ENCODE data around the gene DAB1. TPM values are rescaled to one million over a fixed set of nuclear protein-coding genes. Genes with fewer than 3 reads are reported as not detected.

Gene DAB1
- total and polyA plus RNA-seq, 2 of the 8 experiments (the other 6 are each of a cell fraction or from before 2014, with no cell fraction given), result 4.4 to 11.8 TPM

DNA sequence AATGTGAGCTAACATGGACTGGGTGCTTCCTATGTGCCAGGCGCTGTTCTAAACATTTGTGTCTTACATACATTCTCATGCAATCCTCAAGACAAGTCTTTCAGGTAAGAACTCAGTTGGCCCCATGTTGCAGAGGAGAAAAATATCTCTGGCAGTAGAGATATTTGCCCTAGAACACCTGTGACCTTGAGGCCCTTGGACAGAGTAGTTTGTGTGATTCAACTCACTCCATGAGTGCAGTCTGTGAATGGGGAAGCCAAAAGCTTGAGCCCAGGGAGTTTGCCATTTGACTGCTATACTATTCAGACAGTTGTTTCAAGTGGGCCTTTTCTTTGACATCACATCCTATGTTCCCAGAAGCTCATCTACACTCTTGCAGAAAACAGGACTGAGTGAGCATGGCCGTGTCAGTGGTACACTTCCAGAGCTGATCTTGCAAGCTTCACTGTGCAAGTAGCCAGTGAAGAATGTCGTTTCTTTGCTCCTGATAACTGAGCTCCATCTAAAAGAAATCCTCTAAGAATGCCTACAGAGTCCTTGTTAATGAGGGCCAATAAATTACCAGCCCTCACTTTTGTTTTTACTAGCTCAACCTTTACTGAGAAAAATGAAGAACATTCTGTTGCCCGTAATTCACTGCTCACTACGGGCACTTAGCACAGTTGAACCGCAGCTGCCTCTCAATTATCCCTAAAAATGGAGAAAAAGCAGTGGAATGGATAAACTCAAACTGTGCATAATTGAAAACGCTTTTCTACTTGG lies 359.3 kb downstream of the DAB1 start:
- no peak overlapping the region for H2AFZ ChIP-seq (ENCODE audit: low read length)
- ChIA-PET CTCF (ENCODE audit: partially characterized antibody) (interaction anchor here (0.9 to 4.2 kb wide), 6 partner anchors 8 to 244 kb away, joined by 3 to 16 read pairs (median 6); no protein-coding TSS in a partner anchor), POLR2A (ENCODE audit: partially characterized antibody) (no interaction called here)
- no peaks in the 10 kb centered on the region for H3K9me3 ChIP-seq (ENCODE audit: insufficient read depth in 2 of 2, low read depth in 1 of 2, low read length in 1 of 2)
- H2BK12ac ChIP-seq (ENCODE audit: low read depth, low read length), result no peak overlapping the region
- H3K56ac ChIP-seq (replicated peaks; ENCODE audit: insufficient read length, low read depth, low read length), result no peak overlapping the region
- no peaks in the 10 kb centered on the region for H3K79me2 ChIP-seq (ENCODE audit: control insufficient read depth in 1 of 2, insufficient read depth in 2 of 2, low read length in 2 of 2)
- DNase-seq (ENCODE audit: low read depth in 1 of 2, low spot score in 2 of 2) (no peak), FAIRE-seq (no peak)
- no peaks in the 10 kb centered on the region for H4K20me1 ChIP-seq (replicated peaks in 1 of 2; ENCODE audit: control insufficient read depth in 1 of 2, insufficient read depth in 2 of 2, low read length in 2 of 2)
- WGBS, 2 experiments (ENCODE audit: extremely low coverage in 1 of 2, insufficient coverage in 1 of 2, insufficient read length in 1 of 2, insufficient replicate concordance in 2 of 2, low coverage in 1 of 2, low lambda C conversion rate in 2 of 2, missing lambda C conversion rate in 1 of 2), result 90% methylated on average over 7 of the region's 7 CpGs; no CpG with 5 or more reads in 1 of the 2 experiments
- no peak overlapping the region for H3K14ac ChIP-seq (ENCODE audit: insufficient read length)
- peaks cover 0 to 3% (median 0%) of the 10 kb centered on the region in 4 experiments; a peak in 1 of 7 replicates for H3K4me1 ChIP-seq (replicated peaks in 1 of 4; ENCODE audit: control insufficient read depth in 3 of 4, insufficient read depth in 4 of 4, low read length in 3 of 4)
- H3K36me3 ChIP-seq (ENCODE audit: control insufficient read depth in 2 of 4, insufficient read depth in 4 of 4, low read length in 3 of 4), result no peaks in the 10 kb centered on the region
- no peak overlapping the region for H2BK120ac ChIP-seq (replicated peaks; ENCODE audit: low read depth, low read length)
- no peak overlapping the region for H4K5ac ChIP-seq (ENCODE audit: insufficient read length, low read depth, low read length)
- no peaks in the 10 kb centered on the region for H3K27me3 ChIP-seq (replicated peaks in 1 of 4; ENCODE audit: control insufficient read depth in 3 of 4, extremely low read depth in 1 of 4, insufficient read depth in 3 of 4, low read length in 3 of 4)
- H4K91ac ChIP-seq (replicated peaks; ENCODE audit: insufficient read length, low read length), result no peak overlapping the region
- no peak overlapping the region for H3K4me3 ChIP-seq (ENCODE audit: extremely low read depth in 1 of 4, insufficient read depth in 2 of 4, low read depth in 3 of 4, low read length in 4 of 4)
- H3K18ac ChIP-seq (ENCODE audit: extremely low read depth, low read length), result no peak overlapping the region
- no peak overlapping the region for H3K4ac ChIP-seq (replicated peaks; ENCODE audit: insufficient read length, low read depth, low read length)
- no peaks in the 10 kb centered on the region for H3K79me1 ChIP-seq (ENCODE audit: low read depth, low read length)
- no peak overlapping the region for H2BK20ac ChIP-seq (ENCODE audit: low read length)
- H2AK5ac ChIP-seq (ENCODE audit: low read depth, low read length), result no peak overlapping the region
- no peak overlapping the region for H2BK5ac ChIP-seq (ENCODE audit: low read depth, low read length)
- no peak overlapping the region for H3K4me2 ChIP-seq (ENCODE audit: insufficient read depth in 1 of 2, low read depth in 2 of 2, low read length in 2 of 2)
- H3K27ac ChIP-seq (ENCODE audit: low read depth, low read length), result no peak overlapping the region
- no peak overlapping the region for H2BK15ac ChIP-seq (ENCODE audit: low read length)
- H4K8ac ChIP-seq (ENCODE audit: extremely low read depth, insufficient read depth, low read length), result no peak overlapping the region
- H3K23me2 ChIP-seq (ENCODE audit: low read depth, low read length), result no peaks in the 10 kb centered on the region
- no peak overlapping the region for H3K23ac ChIP-seq (ENCODE audit: insufficient read length)
- no peak overlapping the region for H3K9ac ChIP-seq (replicated peaks in 1 of 4; ENCODE audit: extremely low read depth in 1 of 4, low read depth in 3 of 4, low read length in 3 of 4)
- TF ChIP-seq TAF1 (IDR thresholded peaks at IDR 0.05; ENCODE audit: low read depth, low read length) (no peak), NANOG (IDR thresholded peaks at IDR 0.05; ENCODE audit: insufficient read depth, low read depth, low read length, poor library complexity, severe bottlenecking) (no peak), SIX5 (IDR thresholded peaks at IDR 0.05; ENCODE audit: low read depth, low read length) (no peak), CEBPB (IDR thresholded peaks at IDR 0.05; ENCODE audit: low read depth, low read length) (no peak), NRF1 (IDR thresholded peaks at IDR 0.05; ENCODE audit: low read depth, low read length) (no peak), TCF12 (IDR thresholded peaks at IDR 0.05; ENCODE audit: low read depth, low read length) (no peak), E2F6 (IDR thresholded peaks at IDR 0.05) (no peak), EZH2 (IDR thresholded peaks at IDR 0.05; ENCODE audit: low read depth, low read length, severe bottlenecking) (no peak), CHD2 (IDR thresholded peaks at IDR 0.05; ENCODE audit: low read length) (no peak)
- TF ChIP-seq, protein P1, sequence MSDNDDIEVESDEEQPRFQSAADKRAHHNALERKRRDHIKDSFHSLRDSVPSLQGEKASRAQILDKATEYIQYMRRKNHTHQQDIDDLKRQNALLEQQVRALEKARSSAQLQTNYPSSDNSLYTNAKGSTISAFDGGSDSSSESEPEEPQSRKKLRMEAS (IDR thresholded peaks at IDR 0.05), result no peak
- TF ChIP-seq, protein P2, sequence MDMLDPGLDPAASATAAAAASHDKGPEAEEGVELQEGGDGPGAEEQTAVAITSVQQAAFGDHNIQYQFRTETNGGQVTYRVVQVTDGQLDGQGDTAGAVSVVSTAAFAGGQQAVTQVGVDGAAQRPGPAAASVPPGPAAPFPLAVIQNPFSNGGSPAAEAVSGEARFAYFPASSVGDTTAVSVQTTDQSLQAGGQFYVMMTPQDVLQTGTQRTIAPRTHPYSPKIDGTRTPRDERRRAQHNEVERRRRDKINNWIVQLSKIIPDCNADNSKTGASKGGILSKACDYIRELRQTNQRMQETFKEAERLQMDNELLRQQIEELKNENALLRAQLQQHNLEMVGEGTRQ (IDR thresholded peaks at IDR 0.05; ENCODE audit: low read length), result no peak

Measured in H1 (cell line).